ENCODE measurements around the gene PKHD1.
A peak's percentile ranks its signal among the peaks of the same experiment; 100 is the strongest.

Gene PKHD1

DNA sequence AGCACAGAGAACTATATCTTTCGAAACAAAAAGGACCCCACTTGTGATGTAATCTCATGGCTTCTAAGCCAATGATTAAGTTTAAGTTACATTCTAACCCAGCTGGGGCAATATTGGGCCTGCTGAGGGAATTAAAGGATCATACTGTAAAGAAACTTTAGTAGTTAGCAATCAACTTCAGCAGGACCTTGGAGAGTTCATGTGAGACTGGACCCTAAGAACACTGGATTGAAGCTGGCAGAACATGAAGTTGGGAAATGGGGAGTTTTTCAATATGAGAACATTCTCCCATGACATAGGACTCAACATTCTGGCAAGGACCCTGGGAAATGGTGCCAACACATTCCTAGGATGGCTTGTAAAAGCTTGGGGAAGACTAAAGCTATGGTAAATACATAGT, 516.2 kb downstream of the PKHD1 start:
- H3K27me3 ChIP-seq (ENCODE audit: insufficient read depth, poor library complexity, severe bottlenecking), result no peaks in the 10 kb centered on the region
- DNase-seq (ENCODE audit: low read depth in 1 of 2, low spot score in 1 of 2), result no peak
- no peak overlapping the region for H3K27ac ChIP-seq (replicated peaks)
- TF ChIP-seq, protein P1, sequence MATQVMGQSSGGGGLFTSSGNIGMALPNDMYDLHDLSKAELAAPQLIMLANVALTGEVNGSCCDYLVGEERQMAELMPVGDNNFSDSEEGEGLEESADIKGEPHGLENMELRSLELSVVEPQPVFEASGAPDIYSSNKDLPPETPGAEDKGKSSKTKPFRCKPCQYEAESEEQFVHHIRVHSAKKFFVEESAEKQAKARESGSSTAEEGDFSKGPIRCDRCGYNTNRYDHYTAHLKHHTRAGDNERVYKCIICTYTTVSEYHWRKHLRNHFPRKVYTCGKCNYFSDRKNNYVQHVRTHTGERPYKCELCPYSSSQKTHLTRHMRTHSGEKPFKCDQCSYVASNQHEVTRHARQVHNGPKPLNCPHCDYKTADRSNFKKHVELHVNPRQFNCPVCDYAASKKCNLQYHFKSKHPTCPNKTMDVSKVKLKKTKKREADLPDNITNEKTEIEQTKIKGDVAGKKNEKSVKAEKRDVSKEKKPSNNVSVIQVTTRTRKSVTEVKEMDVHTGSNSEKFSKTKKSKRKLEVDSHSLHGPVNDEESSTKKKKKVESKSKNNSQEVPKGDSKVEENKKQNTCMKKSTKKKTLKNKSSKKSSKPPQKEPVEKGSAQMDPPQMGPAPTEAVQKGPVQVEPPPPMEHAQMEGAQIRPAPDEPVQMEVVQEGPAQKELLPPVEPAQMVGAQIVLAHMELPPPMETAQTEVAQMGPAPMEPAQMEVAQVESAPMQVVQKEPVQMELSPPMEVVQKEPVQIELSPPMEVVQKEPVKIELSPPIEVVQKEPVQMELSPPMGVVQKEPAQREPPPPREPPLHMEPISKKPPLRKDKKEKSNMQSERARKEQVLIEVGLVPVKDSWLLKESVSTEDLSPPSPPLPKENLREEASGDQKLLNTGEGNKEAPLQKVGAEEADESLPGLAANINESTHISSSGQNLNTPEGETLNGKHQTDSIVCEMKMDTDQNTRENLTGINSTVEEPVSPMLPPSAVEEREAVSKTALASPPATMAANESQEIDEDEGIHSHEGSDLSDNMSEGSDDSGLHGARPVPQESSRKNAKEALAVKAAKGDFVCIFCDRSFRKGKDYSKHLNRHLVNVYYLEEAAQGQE (IDR thresholded peaks at IDR 0.05; ENCODE audit: insufficient replicate concordance, low read depth), result peak; percentile 76
- TF ChIP-seq, protein P2, sequence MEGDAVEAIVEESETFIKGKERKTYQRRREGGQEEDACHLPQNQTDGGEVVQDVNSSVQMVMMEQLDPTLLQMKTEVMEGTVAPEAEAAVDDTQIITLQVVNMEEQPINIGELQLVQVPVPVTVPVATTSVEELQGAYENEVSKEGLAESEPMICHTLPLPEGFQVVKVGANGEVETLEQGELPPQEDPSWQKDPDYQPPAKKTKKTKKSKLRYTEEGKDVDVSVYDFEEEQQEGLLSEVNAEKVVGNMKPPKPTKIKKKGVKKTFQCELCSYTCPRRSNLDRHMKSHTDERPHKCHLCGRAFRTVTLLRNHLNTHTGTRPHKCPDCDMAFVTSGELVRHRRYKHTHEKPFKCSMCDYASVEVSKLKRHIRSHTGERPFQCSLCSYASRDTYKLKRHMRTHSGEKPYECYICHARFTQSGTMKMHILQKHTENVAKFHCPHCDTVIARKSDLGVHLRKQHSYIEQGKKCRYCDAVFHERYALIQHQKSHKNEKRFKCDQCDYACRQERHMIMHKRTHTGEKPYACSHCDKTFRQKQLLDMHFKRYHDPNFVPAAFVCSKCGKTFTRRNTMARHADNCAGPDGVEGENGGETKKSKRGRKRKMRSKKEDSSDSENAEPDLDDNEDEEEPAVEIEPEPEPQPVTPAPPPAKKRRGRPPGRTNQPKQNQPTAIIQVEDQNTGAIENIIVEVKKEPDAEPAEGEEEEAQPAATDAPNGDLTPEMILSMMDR (IDR thresholded peaks at IDR 0.05; ENCODE audit: insufficient read depth, low read length), result no peak
- TF ChIP-seq GABPA (IDR thresholded peaks at IDR 0.05; ENCODE audit: low read depth) (no peak), SPI1 (IDR thresholded peaks at IDR 0.05; ENCODE audit: borderline replicate concordance, low read depth) (no peak)
- H3K4me3 ChIP-seq (replicated peaks; ENCODE audit: insufficient read depth, low read length), result no peak overlapping the region

DNA sequence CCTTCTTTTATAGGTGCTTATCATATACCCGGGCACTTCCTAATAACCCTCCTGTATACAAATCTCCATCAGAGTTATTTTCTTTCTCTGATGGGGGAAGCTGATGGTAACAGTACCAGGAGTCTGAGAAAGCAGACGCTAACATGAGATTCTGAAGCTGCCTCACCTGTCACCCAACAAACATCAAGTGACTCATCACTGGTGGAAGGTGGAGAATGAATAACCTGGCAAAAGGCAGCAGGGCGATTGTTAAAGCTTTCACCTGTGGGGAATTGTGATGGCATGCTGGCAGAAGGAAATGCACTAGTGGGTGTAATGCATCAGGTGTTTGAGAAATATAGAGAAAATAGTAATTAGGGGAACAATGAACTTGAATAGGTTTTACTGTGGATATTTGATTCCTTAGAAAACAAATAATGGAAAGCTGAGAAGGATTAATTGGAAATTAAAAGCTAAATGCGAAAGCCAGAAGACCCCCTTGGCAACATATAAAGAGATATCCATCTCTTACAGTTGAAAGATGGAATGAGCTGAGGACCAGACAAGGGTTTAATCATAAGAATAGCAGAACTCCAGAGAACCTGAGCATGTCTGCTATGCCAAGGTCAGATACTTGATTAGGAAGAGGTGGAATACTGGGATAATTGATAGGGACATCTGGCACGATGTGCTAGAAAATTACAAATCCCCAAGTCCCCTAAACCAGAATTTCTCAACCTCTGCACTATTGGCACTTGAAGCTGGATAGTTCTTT, 517.1 kb downstream of the PKHD1 start:
- no peak overlapping the region for H3K27ac ChIP-seq (replicated peaks)

DNA sequence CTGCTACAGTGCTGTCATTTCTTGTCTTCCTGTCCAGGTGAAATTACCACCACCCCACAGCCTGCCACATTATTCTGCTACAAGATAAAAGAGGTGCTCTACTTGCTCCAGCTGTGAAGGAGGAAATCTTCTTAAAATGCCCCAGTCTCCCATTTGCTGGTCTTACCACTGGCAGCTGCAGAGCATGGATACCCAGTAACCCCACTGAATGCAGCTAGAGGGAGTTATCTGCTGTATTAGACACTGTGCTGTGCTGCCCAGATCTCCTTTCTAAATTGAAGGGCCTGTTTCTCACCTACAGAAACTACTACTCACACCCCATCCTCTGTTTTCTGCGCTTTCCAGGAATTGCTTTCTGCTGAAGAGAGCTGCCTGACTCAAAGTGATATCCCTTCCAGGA, 517.8 kb downstream of the PKHD1 start:
- Histone ChIP-seq H3K4me3 (replicated peaks; ENCODE audit: insufficient read depth, low read length) (no peak overlapping the region), H3K27ac (replicated peaks) (no peak overlapping the region), H3K27me3 (ENCODE audit: insufficient read depth, poor library complexity, severe bottlenecking) (no peaks in the 10 kb centered on the region)
- DNase-seq (ENCODE audit: low read depth in 1 of 2, low spot score in 1 of 2), result no peak
- TF ChIP-seq, protein P2 (IDR thresholded peaks at IDR 0.05; ENCODE audit: insufficient read depth, low read length), result no peak

More for the DNA sequence above, 517.1 kb downstream of the PKHD1 start:
- DNase-seq (ENCODE audit: low read depth in 1 of 2, low spot score in 1 of 2), result no peak
- no peak overlapping the region for H3K4me3 ChIP-seq (replicated peaks; ENCODE audit: insufficient read depth, low read length)
- H3K27me3 ChIP-seq (ENCODE audit: insufficient read depth, poor library complexity, severe bottlenecking), result no peaks in the 10 kb centered on the region
- TF ChIP-seq GABPA (IDR thresholded peaks at IDR 0.05; ENCODE audit: low read depth), result no peak
- TF ChIP-seq, protein P1 (IDR thresholded peaks at IDR 0.05; ENCODE audit: insufficient replicate concordance, low read depth), result no peak

DNA sequence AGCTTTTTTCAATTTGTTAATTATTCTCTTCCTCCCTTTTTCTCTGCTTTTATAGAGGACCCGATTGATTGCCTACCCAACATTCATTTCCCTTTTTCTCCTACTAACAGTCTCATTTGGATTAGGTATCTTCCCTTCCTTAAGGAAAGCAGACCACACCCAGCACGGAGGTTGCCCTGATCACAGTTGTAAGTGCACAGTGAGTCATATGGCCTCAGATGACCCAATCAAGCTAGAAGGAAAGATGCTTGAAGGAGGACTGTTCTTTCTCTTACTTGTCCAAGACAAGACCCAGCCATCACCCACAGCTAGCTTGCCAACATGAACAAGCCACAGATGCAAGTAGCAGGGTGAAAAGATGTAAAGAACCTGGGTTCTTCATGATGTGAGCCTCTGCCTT, 518.6 kb downstream of the PKHD1 start:
- TF ChIP-seq, protein P1 (IDR thresholded peaks at IDR 0.05; ENCODE audit: insufficient replicate concordance, low read depth), result no peak
- TF ChIP-seq, protein P2 (IDR thresholded peaks at IDR 0.05; ENCODE audit: insufficient read depth, low read length), result no peak
- TF ChIP-seq POLR2AphosphoS5 (IDR thresholded peaks at IDR 0.05; ENCODE audit: low read depth), result no peak
- TF ChIP-seq GABPA (IDR thresholded peaks at IDR 0.05; ENCODE audit: low read depth), result no peak
- TF ChIP-seq SPI1 (IDR thresholded peaks at IDR 0.05; ENCODE audit: borderline replicate concordance, low read depth), result no peak
- no peak overlapping the region for H3K4me3 ChIP-seq (replicated peaks; ENCODE audit: insufficient read depth, low read length)
- no peak for DNase-seq (ENCODE audit: low read depth in 1 of 2, low spot score in 1 of 2)
- H3K27me3 ChIP-seq (ENCODE audit: insufficient read depth, poor library complexity, severe bottlenecking), result no peaks in the 10 kb centered on the region
- H3K27ac ChIP-seq (replicated peaks), result no peak overlapping the region

Data from HL-60 (cell line).